HEK293 (cell line): ENCODE data around the gene MERTK.

Source experiments
- ATF2 ChIP-seq: fragments of 450-650 bp; formaldehyde crosslinking; IDR thresholded peaks from 2 replicates; pipeline ENCODE4 v1.5.1; 2016; ENCODE audit warnings: missing biosample characterization, missing genetic modification characterization, low read depth
- GLI4 ChIP-seq: fragments of 450-650 bp; formaldehyde crosslinking; IDR thresholded peaks from 2 replicates; pipeline ENCODE4 v1.5.1; 2016; ENCODE audit warnings: missing biosample characterization, missing genetic modification characterization
- GLIS1 ChIP-seq: fragments of 450-650 bp; formaldehyde crosslinking; IDR thresholded peaks from 2 replicates; pipeline ENCODE4 v1.5.1; 2016; ENCODE audit warnings: missing biosample characterization, missing genetic modification characterization
- KLF8 ChIP-seq: fragments of 450-650 bp; formaldehyde crosslinking; IDR thresholded peaks from 2 replicates; pipeline ENCODE4 v1.5.1; 2016; ENCODE audit warnings: missing biosample characterization, missing genetic modification characterization
- PRDM4 ChIP-seq: fragments of 450-650 bp; formaldehyde crosslinking; IDR thresholded peaks from 2 replicates; pipeline ENCODE4 v1.5.1; 2017; ENCODE audit warnings: missing biosample characterization, missing genetic modification characterization
- PRDM6 ChIP-seq: fragments of 450-650 bp; formaldehyde crosslinking; IDR thresholded peaks from 2 replicates; pipeline ENCODE4 v1.5.1; 2017; ENCODE audit warnings: missing biosample characterization, missing genetic modification characterization
- RBAK ChIP-seq: fragments of 450-650 bp; formaldehyde crosslinking; IDR thresholded peaks from 2 replicates; pipeline ENCODE4 v1.5.1; 2016; ENCODE audit warnings: missing biosample characterization, missing genetic modification characterization
- SETDB1 ChIP-seq: IDR thresholded peaks from one replicate; pipeline ENCODE4 v1.6.1; 2017; ENCODE audit warnings: mild to moderate bottlenecking, low read length, moderate library complexity, mixed read lengths; ENCODE audit not compliant: insufficient read length
- ZBTB21 ChIP-seq: fragments of 450-650 bp; formaldehyde crosslinking; IDR thresholded peaks from 2 replicates; pipeline ENCODE4 v1.5.1; 2017; ENCODE audit warnings: missing biosample characterization, missing genetic modification characterization
- ZBTB26 ChIP-seq: fragments of 450-650 bp; formaldehyde crosslinking; optimal IDR thresholded peaks from 2 replicates; pipeline ENCODE3; 2016; ENCODE audit warnings: missing biosample characterization, mild to moderate bottlenecking, missing genetic modification characterization
- ZBTB6 ChIP-seq: fragments of 450-650 bp; formaldehyde crosslinking; IDR thresholded peaks from 2 replicates; pipeline ENCODE4 v1.5.1; 2017; ENCODE audit warnings: missing biosample characterization, missing genetic modification characterization
- ZNF266 ChIP-seq: fragments of 450-650 bp; formaldehyde crosslinking; IDR thresholded peaks from 2 replicates; pipeline ENCODE4 v1.5.1; 2016; ENCODE audit warnings: missing biosample characterization, missing genetic modification characterization, low read depth
- ZNF473 ChIP-seq: fragments of 450-650 bp; formaldehyde crosslinking; IDR thresholded peaks from 2 replicates; pipeline ENCODE4 v1.5.1; 2017; ENCODE audit warnings: missing biosample characterization, missing genetic modification characterization
- ZNF561 ChIP-seq: fragments of 450-650 bp; IDR thresholded peaks from 2 replicates; pipeline ENCODE4 v1.5.1; 2018; ENCODE audit warnings: missing biosample characterization, missing genetic modification characterization, borderline replicate concordance
- ZNF596 ChIP-seq: fragments of 450-650 bp; IDR thresholded peaks from 2 replicates; pipeline ENCODE4 v1.5.0; 2018; ENCODE audit warnings: missing biosample characterization, mild to moderate bottlenecking, missing genetic modification characterization, moderate library complexity
- ZNF600 ChIP-seq: fragments of 450-650 bp; formaldehyde crosslinking; IDR thresholded peaks from 2 replicates; pipeline ENCODE4 v1.5.1; 2016; ENCODE audit warnings: missing biosample characterization, missing genetic modification characterization
- ZNF623 ChIP-seq: fragments of 450-650 bp; formaldehyde crosslinking; IDR thresholded peaks from 2 replicates; pipeline ENCODE4 v1.5.1; 2016; ENCODE audit warnings: missing biosample characterization, missing genetic modification characterization
- ZNF629 ChIP-seq: fragments of 450-650 bp; formaldehyde crosslinking; IDR thresholded peaks from 2 replicates; pipeline ENCODE4 v1.5.1; 2017; ENCODE audit warnings: missing biosample characterization, missing genetic modification characterization
- ZNF704 ChIP-seq: fragments of 450-650 bp; formaldehyde crosslinking; IDR thresholded peaks from 2 replicates; pipeline ENCODE4 v1.5.1; 2016; ENCODE audit warnings: missing biosample characterization, missing genetic modification characterization
- ZNF76 ChIP-seq: fragments of 450-650 bp; formaldehyde crosslinking; IDR thresholded peaks from 2 replicates; pipeline ENCODE4; 2016; ENCODE audit warnings: low read depth, missing biosample characterization, missing genetic modification characterization, borderline replicate concordance
- ZNF776 ChIP-seq: fragments of 450-650 bp; formaldehyde crosslinking; IDR thresholded peaks from 2 replicates; pipeline ENCODE4 v1.5.0; 2017; ENCODE audit warnings: missing biosample characterization, missing genetic modification characterization, borderline replicate concordance
- ZNF830 ChIP-seq: fragments of 450-650 bp; IDR thresholded peaks from 2 replicates; pipeline ENCODE4 v1.5.0; 2018; ENCODE audit warnings: missing biosample characterization, missing genetic modification characterization, low read depth, mild to moderate bottlenecking, moderate library complexity
- ZXDB ChIP-seq: fragments of 450-650 bp; formaldehyde crosslinking; IDR thresholded peaks from 2 replicates; pipeline ENCODE4 v1.5.1; 2016; ENCODE audit warnings: missing biosample characterization, missing genetic modification characterization
- TF ChIP-seq, protein P1 (sequence below): fragments of 450-650 bp; formaldehyde crosslinking; IDR thresholded peaks from 2 replicates; pipeline ENCODE4 v1.5.1; 2016; ENCODE audit warnings: missing biosample characterization, missing genetic modification characterization

MERTK gene

DNA sequence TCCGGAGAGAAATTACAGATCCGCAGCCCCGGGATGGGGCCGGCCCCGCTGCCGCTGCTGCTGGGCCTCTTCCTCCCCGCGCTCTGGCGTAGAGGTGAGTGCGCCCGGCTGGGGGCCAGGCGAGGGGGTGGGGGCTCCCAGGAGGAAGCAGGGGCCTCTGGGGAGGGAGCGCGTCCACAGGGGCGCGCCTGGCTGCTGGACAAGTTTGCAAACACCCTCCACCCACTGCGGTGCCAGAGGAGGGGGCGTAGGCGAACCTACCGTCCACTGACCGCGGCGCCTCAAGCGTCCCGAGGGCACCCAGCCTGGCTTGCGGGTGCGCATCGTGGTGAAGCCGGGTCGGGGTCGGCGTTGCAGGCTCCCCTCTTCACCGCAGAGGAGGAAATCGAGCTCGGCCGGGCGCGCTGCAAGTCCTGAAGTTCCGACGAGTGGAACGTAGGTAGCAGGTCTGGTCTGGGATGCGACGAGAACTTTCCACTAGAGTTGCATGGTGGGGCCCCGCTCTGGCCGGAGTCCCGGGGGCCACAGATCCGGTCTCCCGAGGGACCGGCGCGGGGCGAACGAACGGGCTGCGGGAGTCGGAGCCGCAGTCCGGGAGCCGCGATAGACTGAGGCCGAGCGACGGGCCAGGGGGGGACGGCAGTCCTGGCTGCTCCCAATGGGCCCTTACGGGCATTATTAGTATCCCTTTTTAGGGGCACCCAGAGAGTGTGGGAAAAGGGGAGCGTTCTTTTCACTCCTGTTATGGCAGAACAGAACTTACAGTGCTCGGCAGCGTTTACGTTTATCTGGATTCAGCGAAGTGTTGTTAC, 502 bp downstream of the MERTK start (continued):
- no peak for TF ChIP-seq ZNF473 (tag by site-specific recombination)
- no peak for TF ChIP-seq ZNF596 (tag by site-specific recombination)
- peak; percentile 61; the same call in 1 of the 2 replicates for TF ChIP-seq ZNF76 (tag by site-specific recombination)
- no peak for TF ChIP-seq GLI4 (tag by site-specific recombination)
- TF ChIP-seq ZNF266 (tag by site-specific recombination), result no peak
- no peak for TF ChIP-seq RBAK (tag by site-specific recombination)
- no peak for TF ChIP-seq ZNF776
- TF ChIP-seq ZXDB (tag by site-specific recombination), result peak; percentile 52
- TF ChIP-seq GLIS1 (tag by site-specific recombination), result 0 out of 2 replicates have a peak, but pooled peaks have one; percentile 18
- TF ChIP-seq KLF8, result no peak
- TF ChIP-seq ATF2 (tag by site-specific recombination), result no peak
- TF ChIP-seq ZBTB6, result no peak
- peak; percentile 82 for TF ChIP-seq ZBTB26 (tag by site-specific recombination)
- TF ChIP-seq ZNF830 (tag by site-specific recombination), result no peak
- no peak for TF ChIP-seq SETDB1
- TF ChIP-seq ZNF704 (tag by site-specific recombination), result no peak
- no peak for TF ChIP-seq PRDM6 (tag by site-specific recombination)
- TF ChIP-seq ZNF600 (tag by site-specific recombination), result peak; percentile 76
- no peak for TF ChIP-seq PRDM4 (tag by site-specific recombination)
- no peak for TF ChIP-seq ZNF623
- TF ChIP-seq ZNF561, result no peak
- no peak for TF ChIP-seq ZNF629 (tag by site-specific recombination)
- TF ChIP-seq ZBTB21 (tag by site-specific recombination), result no peak
- TF ChIP-seq, protein P1, sequence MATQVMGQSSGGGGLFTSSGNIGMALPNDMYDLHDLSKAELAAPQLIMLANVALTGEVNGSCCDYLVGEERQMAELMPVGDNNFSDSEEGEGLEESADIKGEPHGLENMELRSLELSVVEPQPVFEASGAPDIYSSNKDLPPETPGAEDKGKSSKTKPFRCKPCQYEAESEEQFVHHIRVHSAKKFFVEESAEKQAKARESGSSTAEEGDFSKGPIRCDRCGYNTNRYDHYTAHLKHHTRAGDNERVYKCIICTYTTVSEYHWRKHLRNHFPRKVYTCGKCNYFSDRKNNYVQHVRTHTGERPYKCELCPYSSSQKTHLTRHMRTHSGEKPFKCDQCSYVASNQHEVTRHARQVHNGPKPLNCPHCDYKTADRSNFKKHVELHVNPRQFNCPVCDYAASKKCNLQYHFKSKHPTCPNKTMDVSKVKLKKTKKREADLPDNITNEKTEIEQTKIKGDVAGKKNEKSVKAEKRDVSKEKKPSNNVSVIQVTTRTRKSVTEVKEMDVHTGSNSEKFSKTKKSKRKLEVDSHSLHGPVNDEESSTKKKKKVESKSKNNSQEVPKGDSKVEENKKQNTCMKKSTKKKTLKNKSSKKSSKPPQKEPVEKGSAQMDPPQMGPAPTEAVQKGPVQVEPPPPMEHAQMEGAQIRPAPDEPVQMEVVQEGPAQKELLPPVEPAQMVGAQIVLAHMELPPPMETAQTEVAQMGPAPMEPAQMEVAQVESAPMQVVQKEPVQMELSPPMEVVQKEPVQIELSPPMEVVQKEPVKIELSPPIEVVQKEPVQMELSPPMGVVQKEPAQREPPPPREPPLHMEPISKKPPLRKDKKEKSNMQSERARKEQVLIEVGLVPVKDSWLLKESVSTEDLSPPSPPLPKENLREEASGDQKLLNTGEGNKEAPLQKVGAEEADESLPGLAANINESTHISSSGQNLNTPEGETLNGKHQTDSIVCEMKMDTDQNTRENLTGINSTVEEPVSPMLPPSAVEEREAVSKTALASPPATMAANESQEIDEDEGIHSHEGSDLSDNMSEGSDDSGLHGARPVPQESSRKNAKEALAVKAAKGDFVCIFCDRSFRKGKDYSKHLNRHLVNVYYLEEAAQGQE (tag by site-specific recombination), result no peak
